ENCODE data around the gene PRSS21. TPM values are rescaled to one million over a fixed set of nuclear protein-coding genes. Genes with fewer than 3 reads are reported as not detected.

Gene PRSS21
- total RNA-seq, 1 experiment from 2014 or later, result not detected

- peak overlapping the region; percentile 94 for H3K4me3 ChIP-seq
- peaks cover 8% of the 10 kb centered on the region; the same call in 1 of the 2 replicates for H3K4me1 ChIP-seq
- no peaks in the 10 kb centered on the region for H3K27me3 ChIP-seq
- peaks cover 17% of the 10 kb centered on the region for H3K36me3 ChIP-seq
- H3K27ac ChIP-seq, result peak overlapping the region; percentile 48
- DNase-seq, result peak; percentile 28 to 29
- H3K9me3 ChIP-seq (replicated peaks), result no peaks in the 10 kb centered on the region
Measured at GRCh38 chr16:2776500-2777139, 40.4 kb upstream of the PRSS21 start.

- peaks cover 10% of the 10 kb centered on the region for H3K36me3 ChIP-seq
- H3K4me3 ChIP-seq, result peak within 1 kb of the TSS; percentile 94
- no peaks in the 10 kb centered on the region for H3K9me3 ChIP-seq (replicated peaks)
- peaks cover 8% of the 10 kb centered on the region; the same call in 1 of the 2 replicates for H3K4me1 ChIP-seq
- H3K27ac ChIP-seq, result peak within 1 kb of the TSS; percentile 99
- peak; percentile 81 to 85 for DNase-seq
- H3K27me3 ChIP-seq, result no peaks in the 10 kb centered on the region
Measured at GRCh38 chr16:2777231-2777902, 39.7 kb upstream of the PRSS21 start, which contains the start of gene ELOB. Gene ELOB, minus strand, starts transcription at chr16:2777280. Its CDS starts 41 bp downstream, at chr16:2777239.

GRCh38 chr16:2777903-2778629, 39.0 kb upstream of the PRSS21 start:
- Histone ChIP-seq H3K9me3 (replicated peaks) (no peaks in the 10 kb centered on the region), H3K4me1 (peaks cover 8% of the 10 kb centered on the region; the same call in 1 of the 2 replicates), H3K36me3 (peaks cover 10% of the 10 kb centered on the region), H3K27me3 (no peaks in the 10 kb centered on the region), H3K4me3 (peak overlapping the region; percentile 94), H3K27ac (peak overlapping the region; percentile 99)
- no peak for DNase-seq

GRCh38 chr16:2778630-2778958, 38.4 kb upstream of the PRSS21 start:
- H3K36me3 ChIP-seq, result peaks cover 6% of the 10 kb centered on the region; the same call in 1 of the 2 replicates
- no peaks in the 10 kb centered on the region for H3K27me3 ChIP-seq
- no peaks in the 10 kb centered on the region for H3K9me3 ChIP-seq (replicated peaks)
- DNase-seq, result no peak
- H3K27ac ChIP-seq, result no peak overlapping the region
- peaks cover 8% of the 10 kb centered on the region; the same call in 1 of the 2 replicates for H3K4me1 ChIP-seq
- no peak overlapping the region for H3K4me3 ChIP-seq

GRCh38 chr16:2779151-2779920, 37.7 kb upstream of the PRSS21 start:
- 0 out of 2 replicates have a peak, but pooled peaks cover under 1% of the 10 kb centered on the region for H3K36me3 ChIP-seq
- no peaks in the 10 kb centered on the region for H3K9me3 ChIP-seq (replicated peaks)
- H3K4me1 ChIP-seq, result peaks cover 3% of the 10 kb centered on the region; the same call in 1 of the 2 replicates
- no peak overlapping the region for H3K4me3 ChIP-seq
- no peak overlapping the region for H3K27ac ChIP-seq
- no peaks in the 10 kb centered on the region for H3K27me3 ChIP-seq
- no peak for DNase-seq

GRCh38 chr16:2779978-2780898, 36.8 kb upstream of the PRSS21 start:
- Histone ChIP-seq H3K4me1 (0 out of 2 replicates have a peak, but pooled peaks cover 3% of the 10 kb centered on the region), H3K27me3 (no peaks in the 10 kb centered on the region), H3K27ac (no peak overlapping the region), H3K36me3 (no peaks in the 10 kb centered on the region), H3K9me3 (replicated peaks) (no peaks in the 10 kb centered on the region), H3K4me3 (no peak overlapping the region)
- no peak for DNase-seq

GRCh38 chr16:2782583-2783351, 34.3 kb upstream of the PRSS21 start:
- H3K36me3 ChIP-seq, result no peaks in the 10 kb centered on the region
- no peak overlapping the region for H3K27ac ChIP-seq
- H3K4me1 ChIP-seq, result 0 out of 2 replicates have a peak, but pooled peaks cover 3% of the 10 kb centered on the region
- no peaks in the 10 kb centered on the region for H3K9me3 ChIP-seq (replicated peaks)
- DNase-seq, result no peak
- H3K27me3 ChIP-seq, result no peaks in the 10 kb centered on the region
- no peak overlapping the region for H3K4me3 ChIP-seq

GRCh38 chr16:2783581-2784357, 33.3 kb upstream of the PRSS21 start:
- DNase-seq, result no peak
- Histone ChIP-seq H3K9me3 (replicated peaks) (no peaks in the 10 kb centered on the region), H3K4me3 (no peak overlapping the region), H3K27me3 (no peaks in the 10 kb centered on the region), H3K4me1 (no peaks in the 10 kb centered on the region), H3K36me3 (no peaks in the 10 kb centered on the region), H3K27ac (no peak overlapping the region)

GRCh38 chr16:2784358-2785100, 32.5 kb upstream of the PRSS21 start:
- Histone ChIP-seq H3K27ac (no peak overlapping the region), H3K4me1 (no peaks in the 10 kb centered on the region), H3K9me3 (replicated peaks) (no peaks in the 10 kb centered on the region), H3K36me3 (no peaks in the 10 kb centered on the region), H3K27me3 (no peaks in the 10 kb centered on the region), H3K4me3 (no peak overlapping the region)
- no peak for DNase-seq

- Histone ChIP-seq H3K36me3 (no peaks in the 10 kb centered on the region), H3K4me3 (no peak overlapping the region), H3K27ac (no peak overlapping the region), H3K27me3 (no peaks in the 10 kb centered on the region), H3K4me1 (no peaks in the 10 kb centered on the region), H3K9me3 (replicated peaks) (no peaks in the 10 kb centered on the region)
- DNase-seq, result no peak
Measured at GRCh38 chr16:2785101-2785991, 31.7 kb upstream of the PRSS21 start.

- H3K36me3 ChIP-seq, result no peaks in the 10 kb centered on the region
- H3K27ac ChIP-seq, result no peak overlapping the region
- H3K4me1 ChIP-seq, result no peaks in the 10 kb centered on the region
- no peak for DNase-seq
- H3K4me3 ChIP-seq, result no peak overlapping the region
- H3K9me3 ChIP-seq (replicated peaks), result no peaks in the 10 kb centered on the region
- no peaks in the 10 kb centered on the region for H3K27me3 ChIP-seq
Measured at GRCh38 chr16:2786061-2786825, 30.8 kb upstream of the PRSS21 start.
